Endothelial cell of umbilical vein (primary cell): ENCODE results near the gene PEX7. TPM values are rescaled to one million over a fixed set of nuclear protein-coding genes. Genes with fewer than 3 reads are reported as not detected.

ENCODE experiments used
- BruUV-seq: library from RNA; stranded (reverse); fragments of 400-500 nt; replicated peaks from 2 replicates; lab custom pipeline; 2021; lab: Mats Ljungman, UMichigan
- CTCF ChIA-PET: fragments of 300-600, 350-600 bp; sonication (Branson Sonifier 250); formaldehyde crosslinking; loops from one replicate; lab custom pipeline; 2021; ENCODE audit warnings: antibody characterized with exemption, inconsistent platforms; lab: Charles Lee
- POLR2A ChIA-PET: fragments of 300-600, 350-600 bp; sonication (Branson Sonifier 250); formaldehyde crosslinking; loops from one replicate; lab custom pipeline; 2021; ENCODE audit warnings: antibody characterized with exemption, inconsistent platforms; lab: Charles Lee
- DNase-seq: peaks from one replicate; pipeline ENCODE4 v3.0.0-alpha.2; 2011; ENCODE audit warnings: low read depth, low spot score
- FAIRE-seq: peaks from 2 replicates; lab custom pipeline; 2011; peaks lifted over from hg19 to GRCh38; lab: Jason Lieb, UNC
- H2AFZ ChIP-seq: 2 replicates; pipeline ENCODE4 v1.6.0; 2012; ENCODE audit warnings: low read depth, low read length, control low read depth, inconsistent platforms
- H3K27ac ChIP-seq: 2 replicates; pipeline ENCODE4 v1.5.1; 2011; ENCODE audit warnings: low read depth, mild to moderate bottlenecking, control low read depth, low read length, moderate library complexity; ENCODE audit not compliant: insufficient read depth
- H3K27me3 ChIP-seq, 2 experiments: 2 replicates each; pipeline versions ENCODE4 v1.6.0 to v1.6.1; 2011; ENCODE audit warnings: low read length in 2 of 2, mixed read lengths in 1 of 2; ENCODE audit not compliant: control insufficient read depth in 2 of 2, insufficient read depth in 2 of 2
- H3K36me3 ChIP-seq, 2 experiments: 2 replicates in 1 of 2; 3 replicates in 1 of 2; pipeline ENCODE4 v1.5.1; 2011; ENCODE audit warnings: low read length in 2 of 2, mild to moderate bottlenecking in 1 of 2, moderate library complexity in 1 of 2; ENCODE audit not compliant: control insufficient read depth in 2 of 2, insufficient read depth in 2 of 2; ENCODE audit errors: extremely low read depth in 1 of 2
- H3K4me1 ChIP-seq: 3 replicates; pipeline ENCODE4 v1.5.1; 2011; ENCODE audit warnings: mild to moderate bottlenecking, low read length; ENCODE audit not compliant: control insufficient read depth, insufficient read depth; ENCODE audit errors: extremely low read depth
- H3K4me2 ChIP-seq: 2 replicates; pipeline ENCODE4 v1.6.1; 2011; ENCODE audit warnings: low read length, control low read depth, mixed read lengths; ENCODE audit not compliant: insufficient read depth
- H3K4me3 ChIP-seq, 3 experiments: fragments of 200-600 bp in 1 of 3; sonication (generic), shearing (Covaris generic) in 1 of 3; replicated peaks in 1 of 3; 2 replicates each; pipeline ENCODE4 v1.5.1; 2011 to 2016; ENCODE audit warnings: control low read depth in 3 of 3, low read length in 3 of 3, mild to moderate bottlenecking in 2 of 3, inconsistent platforms in 1 of 3, low read depth in 1 of 3, moderate library complexity in 1 of 3; ENCODE audit not compliant: insufficient read depth in 1 of 3
- H3K79me2 ChIP-seq: 2 replicates; pipeline ENCODE4 v1.6.0; 2012; ENCODE audit warnings: low read length, inconsistent platforms; ENCODE audit not compliant: control insufficient read depth, insufficient read depth
- H3K9ac ChIP-seq: replicated peaks from 2 replicates; pipeline ENCODE3; 2011; ENCODE audit warnings: low read length, control low read depth; ENCODE audit not compliant: insufficient read depth; ENCODE audit errors: extremely low read depth
- H3K9me1 ChIP-seq: replicated peaks from 3 replicates; pipeline ENCODE4 v1.6.0; 2011; ENCODE audit warnings: mild to moderate bottlenecking, low read length; ENCODE audit not compliant: control insufficient read depth, insufficient read depth; ENCODE audit errors: extremely low read depth
- H3K9me3 ChIP-seq: replicated peaks from 2 replicates; pipeline ENCODE4 v1.5.1; 2012; ENCODE audit warnings: low read length, inconsistent platforms; ENCODE audit not compliant: control insufficient read depth, insufficient read depth
- H4K20me1 ChIP-seq: replicated peaks from 2 replicates; pipeline ENCODE3; 2011; ENCODE audit warnings: mild to moderate bottlenecking, low read length; ENCODE audit not compliant: control insufficient read depth, insufficient read depth; ENCODE audit errors: extremely low read depth
- CTCF ChIP-seq, 2 donors: IDR thresholded peaks; 1 replicate in 1 of 2; 2 replicates in 1 of 2; pipeline ENCODE4 v1.5.1; 2011; ENCODE audit warnings: low read length in 2 of 2, mild to moderate bottlenecking in 2 of 2, moderate library complexity in 2 of 2, control low read depth in 1 of 2, inconsistent platforms in 1 of 2, low read depth in 1 of 2; ENCODE audit not compliant: insufficient read depth in 1 of 2; ENCODE audit errors: extremely low read depth in 1 of 2
- EZH2 ChIP-seq: IDR thresholded peaks from 2 replicates; pipeline ENCODE4 v1.6.1; 2012; ENCODE audit warnings: borderline replicate concordance, low read depth, mild to moderate bottlenecking, moderate library complexity, low read length, inconsistent platforms; ENCODE audit not compliant: severe bottlenecking
- FOS ChIP-seq: IDR thresholded peaks from 2 replicates; pipeline ENCODE4 v1.6.1; 2011; ENCODE audit warnings: mild to moderate bottlenecking, low read length, moderate library complexity, borderline replicate concordance; ENCODE audit not compliant: insufficient read depth
- GATA2 ChIP-seq: IDR thresholded peaks from 2 replicates; pipeline ENCODE4 v1.7.0; 2011; ENCODE audit warnings: low read depth, mild to moderate bottlenecking, moderate library complexity, mixed read lengths, low read length; ENCODE audit not compliant: insufficient read length, insufficient read depth
- JUN ChIP-seq: IDR thresholded peaks from 2 replicates; pipeline ENCODE4 v1.6.1; 2011; ENCODE audit warnings: borderline replicate concordance, low read depth; ENCODE audit not compliant: insufficient read length, insufficient read depth
- MAX ChIP-seq: IDR thresholded peaks from 2 replicates; pipeline ENCODE4 v1.6.1; 2011; ENCODE audit not compliant: insufficient read depth, insufficient read length
- MYC ChIP-seq: IDR thresholded peaks from one replicate; pipeline ENCODE4 v1.6.1; 2011; ENCODE audit warnings: mild to moderate bottlenecking, low read depth, low read length
- POLR2A ChIP-seq: IDR thresholded peaks from 2 replicates; pipeline ENCODE4 v1.6.1; 2012; ENCODE audit warnings: low read depth, mild to moderate bottlenecking, control low read depth, low read length
- POLR2AphosphoS5 ChIP-seq: IDR thresholded peaks from 2 replicates; pipeline ENCODE4 v1.6.1; 2012; ENCODE audit warnings: low read depth, mild to moderate bottlenecking, control low read depth, low read length, moderate library complexity; ENCODE audit not compliant: insufficient read depth
- dilution Hi-C: fragments of 300-500 bp; cut with MboI; formaldehyde crosslinking; loops from one replicate; pipeline ENCODE4 v1.15.0; 2019; ENCODE audit warnings: low sequenced_read_pairs; ENCODE audit not compliant: extremely low pct_ligation_motif_present
- intact Hi-C: fragments of 100-400 bp; cut with micrococcal nuclease; formaldehyde crosslinking; loops from one replicate; pipeline ENCODE4 v1.10.0; 2022
- polyA plus RNA-seq, 4 experiments: library from polyadenylated mRNA; depleted of rRNA in 3 of 4; stranded (reverse) in 3 of 4; unstranded in 1 of 4; fragments of >200 nt; gene quantifications; 2 replicates each; pipeline versions ENCODE4 v1.2.1 to v1.2.3, GENCODE V29; 2011 to 2012; ENCODE audit warnings: missing spikeins in 1 of 4
- total RNA-seq: library from RNA; stranded (reverse); gene quantifications from 2 replicates; pipeline ENCODE4 v1.2.3, GENCODE V29; 2021

PEX7 gene
- total and polyA plus RNA-seq, 2 donors (not counting 3 experiments of a cell fraction or from before 2014, with no cell fraction given): 3.7 to 5.7 TPM

GRCh38 chr6:136862662-136863061 is 40.3 kb downstream of the PEX7 start:
- Histone ChIP-seq H3K4me1 (no peaks in the 10 kb centered on the region), H3K4me3 (no peak overlapping the region), H3K79me2 (no peaks in the 10 kb centered on the region), H4K20me1 (no peaks in the 10 kb centered on the region), H3K9me1 (no peaks in the 10 kb centered on the region), H3K36me3 (no peaks in the 10 kb centered on the region), H3K4me2 (no peak overlapping the region), H3K27me3 (no peaks in the 10 kb centered on the region), H2AFZ (no peak overlapping the region), H3K9ac (no peak overlapping the region), H3K27ac (no peak overlapping the region), H3K9me3 (no peaks in the 10 kb centered on the region)
- dilution Hi-C loops: no loop called here
- POLR2A ChIA-PET: no interaction called here
- FAIRE-seq: no peak
- BruUV-seq: no TSS peak
- no peak for DNase-seq
- no peak for TF ChIP-seq POLR2AphosphoS5
- TF ChIP-seq POLR2A: no peak
- no peak for TF ChIP-seq JUN
- no peak for TF ChIP-seq CTCF (IDR thresholded peaks at IDR 0.05; ENCODE audit: extremely low read depth in 1 of 2, insufficient read depth in 1 of 2, low read depth in 1 of 2, low read length in 2 of 2)
- no peak for TF ChIP-seq MAX
- no peak for TF ChIP-seq EZH2
- TF ChIP-seq GATA2: no peak
- TF ChIP-seq FOS: no peak
- no peak for TF ChIP-seq MYC
- intact Hi-C loops: no loop called here
- CTCF ChIA-PET: interaction anchor here (2.2 kb wide), 1 partner anchor 17 kb away, joined by 6 read pairs; no protein-coding TSS in a partner anchor
